BE2C (cell line): ENCODE results near the gene CXCL17. TPM values are rescaled to one million over a fixed set of nuclear protein-coding genes. Genes with fewer than 3 reads are reported as not detected.
"Not testable (repeated sequence)": the region's sequence is repeated elsewhere in the genome, so short reads cannot be mapped to it uniquely, and the experiment has no call there.

ENCODE experiments used
- DNase-seq: peaks from one replicate; pipeline ENCODE4 v3.0.0-alpha.2; 2020
- H3K27me3 ChIP-seq: fragments of 250-450 bp; sonication (Bioruptor Pico); 2 replicates; pipeline ENCODE4 v1.5.1; 2020; ENCODE audit warnings: mild to moderate bottlenecking
- H3K36me3 ChIP-seq: fragments of 250-450 bp; sonication (Bioruptor Pico); 2 replicates; pipeline ENCODE4 v1.5.1; 2020; ENCODE audit warnings: mild to moderate bottlenecking
- H3K4me1 ChIP-seq: fragments of 250-450 bp; sonication (Bioruptor Pico); 2 replicates; pipeline ENCODE4 v1.5.1; 2020
- H3K4me3 ChIP-seq: 2 replicates; pipeline ENCODE4 v1.5.1; 2011; ENCODE audit warnings: low read depth, low read length
- H3K9me3 ChIP-seq: fragments of 250-450 bp; sonication (Bioruptor Pico); 2 replicates; pipeline ENCODE4 v1.5.1; 2020
- polyA plus RNA-seq: library from polyadenylated mRNA; unstranded; fragments of >200 nt; gene quantifications from one replicate; pipeline ENCODE4 v1.2.1, GENCODE V29; 2012; ENCODE audit warnings: low read depth, missing spikeins; ENCODE audit not compliant: insufficient read length, insufficient read depth
- TF ChIP-seq, protein P1 (sequence below): IDR thresholded peaks from 2 replicates; pipeline ENCODE4 v1.5.1; 2012; ENCODE audit warnings: mild to moderate bottlenecking, low read depth, low read length

CXCL17 gene, protein sequence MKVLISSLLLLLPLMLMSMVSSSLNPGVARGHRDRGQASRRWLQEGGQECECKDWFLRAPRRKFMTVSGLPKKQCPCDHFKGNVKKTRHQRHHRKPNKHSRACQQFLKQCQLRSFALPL
- polyA plus RNA-seq, result not detected

DNA sequence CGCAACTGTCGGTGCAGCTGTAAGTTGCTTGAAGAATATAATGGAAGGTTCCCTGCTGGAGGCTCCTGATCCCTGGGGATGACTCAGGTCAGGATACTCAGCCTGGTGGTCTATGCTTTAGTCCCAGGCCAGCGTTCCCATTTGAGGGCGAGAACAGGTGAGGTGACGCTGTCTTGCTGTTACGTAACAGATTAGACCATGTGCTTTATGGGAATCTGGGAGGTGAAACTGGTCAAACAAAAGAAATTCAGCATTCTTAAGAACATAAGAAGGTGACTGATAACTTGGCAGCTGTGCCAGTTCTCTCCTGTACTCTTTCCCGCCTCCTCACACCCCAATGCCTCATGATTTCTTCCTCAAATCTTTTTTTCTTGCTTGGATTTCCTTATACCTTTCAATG, at the start of gene CXCL17:
Gene CXCL17 (minus strand): TSS at position 114 of the 400 bp plus-strand sequence. CDS start 114 bp downstream, outside the sequence.
- Histone ChIP-seq H3K4me3 (no peak within 1 kb of the TSS), H3K27me3 (peaks cover 26% of the 10 kb centered on the region; the same call in 1 of the 2 replicates), H3K9me3 (no peaks in the 10 kb centered on the region), H3K4me1 (no peaks in the 10 kb centered on the region), H3K36me3 (no peaks in the 10 kb centered on the region)
- no peak for DNase-seq
- TF ChIP-seq, protein P1, sequence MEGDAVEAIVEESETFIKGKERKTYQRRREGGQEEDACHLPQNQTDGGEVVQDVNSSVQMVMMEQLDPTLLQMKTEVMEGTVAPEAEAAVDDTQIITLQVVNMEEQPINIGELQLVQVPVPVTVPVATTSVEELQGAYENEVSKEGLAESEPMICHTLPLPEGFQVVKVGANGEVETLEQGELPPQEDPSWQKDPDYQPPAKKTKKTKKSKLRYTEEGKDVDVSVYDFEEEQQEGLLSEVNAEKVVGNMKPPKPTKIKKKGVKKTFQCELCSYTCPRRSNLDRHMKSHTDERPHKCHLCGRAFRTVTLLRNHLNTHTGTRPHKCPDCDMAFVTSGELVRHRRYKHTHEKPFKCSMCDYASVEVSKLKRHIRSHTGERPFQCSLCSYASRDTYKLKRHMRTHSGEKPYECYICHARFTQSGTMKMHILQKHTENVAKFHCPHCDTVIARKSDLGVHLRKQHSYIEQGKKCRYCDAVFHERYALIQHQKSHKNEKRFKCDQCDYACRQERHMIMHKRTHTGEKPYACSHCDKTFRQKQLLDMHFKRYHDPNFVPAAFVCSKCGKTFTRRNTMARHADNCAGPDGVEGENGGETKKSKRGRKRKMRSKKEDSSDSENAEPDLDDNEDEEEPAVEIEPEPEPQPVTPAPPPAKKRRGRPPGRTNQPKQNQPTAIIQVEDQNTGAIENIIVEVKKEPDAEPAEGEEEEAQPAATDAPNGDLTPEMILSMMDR, result no peak

DNA sequence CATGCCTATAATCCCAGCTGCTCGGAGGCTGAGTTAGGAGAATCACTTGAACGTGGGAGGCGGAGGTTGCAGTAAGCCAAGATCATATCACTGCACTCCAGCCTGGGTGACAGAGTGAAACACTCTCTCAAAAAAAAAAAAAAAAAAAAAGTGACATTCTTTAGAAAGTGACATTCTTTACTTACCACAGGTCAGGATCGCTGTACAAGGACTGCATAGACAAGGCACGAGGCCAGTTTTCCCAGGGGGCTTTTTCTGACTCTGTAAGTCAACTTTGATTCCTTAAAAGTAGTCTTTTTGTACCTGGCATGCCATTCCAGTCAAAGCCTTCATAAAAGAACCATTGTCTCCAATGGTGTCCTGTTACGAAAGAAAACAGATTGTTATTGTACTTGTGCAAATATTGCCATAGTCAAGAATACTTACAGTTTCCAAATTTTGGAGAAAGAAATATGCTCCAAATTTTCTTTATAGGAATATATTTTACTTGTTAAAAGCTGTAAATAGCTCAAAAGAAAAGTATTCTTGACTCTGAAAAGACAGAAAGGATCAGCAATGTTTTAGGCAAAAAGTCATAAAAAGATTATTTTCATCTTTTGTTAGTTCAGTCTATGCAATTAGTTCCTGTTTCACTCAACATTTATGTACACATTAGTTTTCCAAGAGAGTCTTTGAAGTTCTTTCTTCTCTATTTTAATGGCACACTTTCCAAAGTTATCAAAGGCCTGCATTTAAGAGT, 46.2 kb upstream of the CXCL17 start:
- H3K27me3 ChIP-seq, result peaks cover 14% of the 10 kb centered on the region; the same call in 1 of the 2 replicates
- no peak for DNase-seq
- no peaks in the 10 kb centered on the region for H3K9me3 ChIP-seq
- no peaks in the 10 kb centered on the region for H3K36me3 ChIP-seq
- TF ChIP-seq, protein P1, result no peak
- H3K4me3 ChIP-seq, result no peak overlapping the region
- no peaks in the 10 kb centered on the region for H3K4me1 ChIP-seq

DNA sequence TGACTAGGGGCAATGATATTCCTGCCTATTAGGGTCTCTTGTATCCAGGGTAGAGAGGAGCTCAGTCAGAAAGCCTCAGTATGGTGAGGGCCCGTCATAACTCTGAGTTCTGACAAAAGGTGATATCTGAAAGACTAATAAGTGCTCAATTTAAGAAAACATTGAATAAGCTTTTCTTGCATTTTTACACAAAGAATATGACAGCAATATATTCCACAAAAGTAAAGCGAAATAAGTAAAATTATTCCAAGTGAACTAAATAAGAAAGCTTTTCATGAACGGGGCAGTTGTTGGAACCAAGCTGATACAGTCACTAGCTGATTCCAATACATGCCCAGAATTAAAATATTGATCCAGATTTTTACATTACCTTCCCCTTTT, 45.0 kb upstream of the CXCL17 start:
- TF ChIP-seq, protein P1, result no peak
- Histone ChIP-seq H3K4me1 (no peaks in the 10 kb centered on the region), H3K4me3 (no peak overlapping the region), H3K27me3 (peaks cover 14% of the 10 kb centered on the region; the same call in 1 of the 2 replicates), H3K36me3 (no peaks in the 10 kb centered on the region), H3K9me3 (no peaks in the 10 kb centered on the region)
- DNase-seq, result no peak

DNA sequence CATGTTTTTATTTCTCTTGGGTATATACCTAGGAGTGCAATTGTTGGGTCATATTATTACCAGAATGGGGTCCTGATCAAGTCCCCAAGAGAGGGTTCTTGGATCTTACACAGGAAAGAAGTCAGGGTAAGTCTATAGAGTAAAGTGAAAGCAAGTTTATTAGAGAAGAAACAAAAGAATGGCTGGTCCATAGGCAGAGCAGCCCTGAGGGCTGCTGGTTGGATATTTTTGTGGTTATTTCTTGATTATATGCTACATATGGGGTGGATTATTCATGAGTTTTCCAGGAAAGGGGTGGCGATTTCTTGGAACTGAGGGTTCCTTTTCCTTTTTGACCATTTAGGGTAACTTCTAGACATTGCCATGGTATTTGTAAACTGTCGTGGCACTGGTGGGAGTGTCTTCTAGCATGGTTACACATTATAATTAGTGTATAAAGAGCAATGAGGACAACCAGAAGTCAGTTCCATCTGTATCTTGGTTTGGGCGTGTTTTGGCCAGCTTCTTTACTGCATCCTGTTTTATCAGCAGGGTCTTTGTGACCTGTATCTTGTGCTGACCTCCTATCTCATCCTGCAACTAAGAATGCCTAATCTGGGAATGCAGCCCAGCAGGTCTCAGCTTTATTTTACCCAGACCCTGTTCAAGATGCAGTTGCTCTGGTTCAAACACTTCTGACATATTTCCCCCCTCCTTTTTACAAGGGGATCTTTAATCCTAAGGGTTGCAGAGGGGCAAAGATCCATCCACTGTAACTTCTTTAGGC, 44.5 kb upstream of the CXCL17 start:
- no peak for DNase-seq
- H3K4me3 ChIP-seq, result no peak overlapping the region
- TF ChIP-seq, protein P1, result no peak
- no peaks in the 10 kb centered on the region for H3K36me3 ChIP-seq
- H3K27me3 ChIP-seq, result peaks cover 14% of the 10 kb centered on the region; the same call in 1 of the 2 replicates
- no peaks in the 10 kb centered on the region for H3K9me3 ChIP-seq
- no peaks in the 10 kb centered on the region for H3K4me1 ChIP-seq

DNA sequence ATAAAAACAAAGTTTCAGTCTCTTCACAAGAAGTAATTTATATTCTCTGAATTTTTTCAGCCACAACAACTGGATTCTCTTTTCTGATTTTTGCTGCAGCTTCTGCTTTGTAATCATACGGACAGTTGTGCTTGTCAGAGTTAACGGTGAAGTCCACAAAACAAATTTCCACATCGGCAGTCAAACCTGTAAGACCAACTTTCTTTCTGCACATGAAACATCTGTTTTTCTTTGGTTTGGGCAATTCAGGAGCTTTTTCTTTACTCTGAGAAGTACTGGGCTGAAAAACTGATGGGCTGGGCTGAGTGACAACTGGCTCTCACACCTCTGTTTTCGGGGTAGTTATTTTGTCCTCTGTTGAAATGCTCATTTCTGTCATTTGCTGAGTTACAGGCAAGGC, 42.3 kb upstream of the CXCL17 start:
- not testable (repeated sequence) for H3K4me1 ChIP-seq, H3K4me3 ChIP-seq, H3K9me3 ChIP-seq, H3K36me3 ChIP-seq, DNase-seq
- H3K27me3 ChIP-seq, result peaks cover 10% of the 10 kb centered on the region; the same call in 1 of the 2 replicates

DNA sequence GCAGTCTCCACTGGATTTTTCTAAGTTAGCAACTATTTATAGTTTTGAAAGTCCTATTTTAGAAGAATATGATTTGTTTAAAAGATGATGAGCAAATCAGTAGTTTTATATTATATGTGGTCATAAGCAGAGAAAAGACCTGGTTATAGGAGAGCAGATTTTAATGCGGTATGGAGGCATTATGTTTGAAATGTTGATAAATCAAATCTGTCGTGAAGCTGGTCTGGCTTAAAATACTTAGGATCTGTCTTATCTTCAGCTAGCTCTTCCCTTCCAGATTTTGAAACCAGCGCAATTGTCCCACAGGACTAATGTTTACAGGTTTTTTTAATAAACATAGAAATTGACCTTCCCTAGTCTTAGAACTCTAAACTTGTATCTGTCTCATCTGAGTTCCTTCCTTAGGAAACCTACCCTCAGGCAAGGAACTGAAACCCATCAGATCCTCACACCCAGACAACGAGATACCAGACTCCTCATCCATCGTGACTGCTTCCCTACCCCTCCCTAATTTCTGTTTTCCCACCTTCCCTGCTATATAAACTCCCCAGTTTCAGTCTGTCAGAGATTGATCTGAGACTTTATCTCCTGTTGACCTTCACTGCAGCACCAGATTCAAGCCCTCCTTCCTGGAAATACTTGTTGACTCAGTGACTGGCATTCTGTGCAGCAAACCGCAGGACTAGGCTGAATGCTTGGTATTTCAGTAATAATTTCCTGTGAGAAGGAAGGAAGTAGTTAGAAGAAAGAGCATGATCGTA, 37.8 kb upstream of the CXCL17 start:
- no peaks in the 10 kb centered on the region for H3K27me3 ChIP-seq
- H3K4me3 ChIP-seq, result no peak overlapping the region
- no peaks in the 10 kb centered on the region for H3K9me3 ChIP-seq
- no peaks in the 10 kb centered on the region for H3K36me3 ChIP-seq
- DNase-seq, result no peak
- TF ChIP-seq, protein P1, result no peak
- H3K4me1 ChIP-seq, result no peaks in the 10 kb centered on the region
